SK-N-SH (cell line): ENCODE measurements around the gene KLHL25. TPM values are rescaled to one million over a fixed set of nuclear protein-coding genes. Genes with fewer than 3 reads are reported as not detected.

Source experiments
- CTCF ChIA-PET: fragments of 300-600, 350-600 bp; formaldehyde crosslinking; extraction: SDS; loops from one replicate; lab custom pipeline; 2021; lab: Yijun Ruan, JAX
- POLR2A ChIA-PET: fragments of 350-600 bp; sonication (Branson Sonifier 250); formaldehyde crosslinking; extraction: SDS; loops from one replicate; lab custom pipeline; 2020; ENCODE audit warnings: antibody characterized with exemption, inconsistent platforms; lab: Yijun Ruan, JAX
- DNase-seq: peaks from one replicate; pipeline ENCODE4 v3.0.0; 2012
- H2AFZ ChIP-seq: fragments of 200-600 bp; sonication (generic); 2 replicates; pipeline ENCODE4 v1.8.1; 2016; ENCODE audit warnings: antibody characterized with exemption, mild to moderate bottlenecking, low read depth
- H3F3A ChIP-seq: fragments of 200-600 bp; sonication (generic); replicated peaks from 2 replicates; pipeline ENCODE3; 2016; ENCODE audit warnings: antibody characterized with exemption, mild to moderate bottlenecking; ENCODE audit not compliant: insufficient read depth
- H3K27ac ChIP-seq, 2 experiments: fragments of 200-500 bp in 1 of 2; fragments of 200-600 bp in 1 of 2; sonication (Bioruptor generic) in 1 of 2; sonication (generic), shearing (Covaris generic) in 1 of 2; 2 replicates each; pipeline versions ENCODE4 v1.5.1 to v1.6.1; 2014 to 2016; ENCODE audit warnings: low read depth in 2 of 2, inconsistent platforms in 1 of 2, low read length in 1 of 2, mild to moderate bottlenecking in 1 of 2, mixed read lengths in 1 of 2
- H3K27me3 ChIP-seq: fragments of 200-600 bp; sonication (generic), shearing (Covaris generic); 2 replicates; pipeline ENCODE4 v1.6.1; 2016; ENCODE audit warnings: mixed run types; ENCODE audit not compliant: insufficient read depth
- H3K36me3 ChIP-seq, 2 experiments: fragments of 200-500 bp in 1 of 2; fragments of 200-600 bp in 1 of 2; sonication (Bioruptor generic) in 1 of 2; sonication (generic) in 1 of 2; replicated peaks in 1 of 2; 2 replicates each; pipeline versions ENCODE3 to v1.5.1; 2014 to 2016; ENCODE audit warnings: low read length in 1 of 2, mild to moderate bottlenecking in 1 of 2; ENCODE audit not compliant: insufficient read depth in 2 of 2, control insufficient read depth in 1 of 2
- H3K4me1 ChIP-seq, 2 experiments: fragments of 200-500 bp in 1 of 2; fragments of 200-600 bp in 1 of 2; sonication (Bioruptor generic) in 1 of 2; sonication (generic), shearing (Covaris generic) in 1 of 2; 2 replicates each; pipeline versions ENCODE4 v1.5.1 to v1.6.1; 2014 to 2016; ENCODE audit warnings: low read depth in 1 of 2, low read length in 1 of 2, mixed run types in 1 of 2; ENCODE audit not compliant: insufficient read depth in 2 of 2, control insufficient read depth in 1 of 2
- H3K4me2 ChIP-seq: fragments of 200-600 bp; sonication (generic), shearing (Covaris generic); 2 replicates; pipeline ENCODE4 v1.6.1; 2017; ENCODE audit warnings: mixed run types
- H3K4me3 ChIP-seq, 2 experiments: fragments of 200-500 bp in 1 of 2; fragments of 200-600 bp in 1 of 2; sonication (Bioruptor generic) in 1 of 2; sonication (generic), shearing (Covaris generic) in 1 of 2; 2 replicates each; pipeline versions ENCODE4 v1.5.1 to v1.8.1; 2014 to 2016; ENCODE audit warnings: low read depth in 2 of 2, inconsistent platforms in 1 of 2, low read length in 1 of 2, mild to moderate bottlenecking in 1 of 2, mixed read lengths in 1 of 2, moderate library complexity in 1 of 2
- H3K79me2 ChIP-seq: fragments of 200-600 bp; sonication (generic); 2 replicates; pipeline ENCODE4 v1.8.1; 2017; ENCODE audit warnings: mild to moderate bottlenecking; ENCODE audit not compliant: insufficient read depth
- H3K9ac ChIP-seq: fragments of 200-600 bp; sonication (generic); 2 replicates; pipeline ENCODE4 v1.6.1; 2017; ENCODE audit warnings: mixed run types
- H3K9me2 ChIP-seq: fragments of 200-600 bp; sonication (generic); 2 replicates; pipeline ENCODE4 v1.6.1; 2017; ENCODE audit warnings: mixed run types
- H3K9me3 ChIP-seq: fragments of 200-600 bp; sonication (generic); 2 replicates; pipeline ENCODE4 v1.6.1; 2017; ENCODE audit warnings: mixed run types, mild to moderate bottlenecking, moderate library complexity
- H4K20me1 ChIP-seq: fragments of 200-600 bp; sonication (generic); 2 replicates; pipeline ENCODE4 v1.6.1; 2017; ENCODE audit warnings: mild to moderate bottlenecking, mixed run types; ENCODE audit not compliant: insufficient read depth
- CHD2 ChIP-seq: fragments of 150-350 bp; IDR thresholded peaks from 2 replicates; pipeline ENCODE4 v1.6.1; 2018; ENCODE audit warnings: low read length; ENCODE audit not compliant: partially characterized antibody
- ELF1 ChIP-seq: IDR thresholded peaks from 2 replicates; pipeline ENCODE4 v1.4.0; 2012
- EP300 ChIP-seq, 2 experiments: IDR thresholded peaks; 2 replicates each; pipeline versions ENCODE4 v1.4.0 to v1.6.1; 2012; ENCODE audit warnings: borderline replicate concordance in 1 of 2, low read depth in 1 of 2, low read length in 1 of 2
- FOSL2 ChIP-seq: IDR thresholded peaks from 2 replicates; pipeline ENCODE4 v1.4.0; 2012; ENCODE audit warnings: low read depth, mild to moderate bottlenecking, moderate library complexity, borderline replicate concordance
- FOXM1 ChIP-seq: IDR thresholded peaks from 2 replicates; pipeline ENCODE4 v1.4.0; 2012; ENCODE audit warnings: low read depth, mild to moderate bottlenecking
- GABPA ChIP-seq: IDR thresholded peaks from 2 replicates; pipeline ENCODE4 v1.4.0; 2012; ENCODE audit warnings: low read depth, mild to moderate bottlenecking
- GATA2 ChIP-seq: sonication (generic); formaldehyde crosslinking; IDR thresholded peaks from 2 replicates; pipeline ENCODE4 v1.5.0; 2020; ENCODE audit warnings: mild to moderate bottlenecking, missing genetic modification reagents
- JUND ChIP-seq: IDR thresholded peaks from 2 replicates; pipeline ENCODE4 v1.4.0; 2012
- MEF2A ChIP-seq: IDR thresholded peaks from 2 replicates; pipeline ENCODE4 v1.4.0; 2012; ENCODE audit warnings: low read depth, borderline replicate concordance
- NRF1 ChIP-seq: IDR thresholded peaks from 2 replicates; pipeline ENCODE4 v1.6.1; 2012; ENCODE audit warnings: low read depth, mild to moderate bottlenecking, low read length
- RAD21 ChIP-seq: IDR thresholded peaks from 2 replicates; pipeline ENCODE4 v1.6.1; 2012; ENCODE audit warnings: mild to moderate bottlenecking, low read length
- REST ChIP-seq: IDR thresholded peaks from 2 replicates; pipeline ENCODE4 v1.6.1; 2012; ENCODE audit warnings: mild to moderate bottlenecking, low read depth, low read length, moderate library complexity
- RFX5 ChIP-seq: IDR thresholded peaks from 2 replicates; pipeline ENCODE4 v1.6.1; 2012; ENCODE audit warnings: mild to moderate bottlenecking, improper control_type of control experiment, low read length
- RXRA ChIP-seq: IDR thresholded peaks from 2 replicates; pipeline ENCODE4 v1.4.0; 2012; ENCODE audit warnings: low read depth, mild to moderate bottlenecking, borderline replicate concordance
- SMC3 ChIP-seq: IDR thresholded peaks from 2 replicates; pipeline ENCODE4 v1.6.1; 2012; ENCODE audit warnings: low read depth, low read length, improper control_type of control experiment
- YY1 ChIP-seq: IDR thresholded peaks from 2 replicates; pipeline ENCODE4 v1.4.0; 2012; ENCODE audit warnings: low read depth, mild to moderate bottlenecking
- WGBS: methylation state at CpG from one replicate; pipeline ENCODE4 v1.1.6; 2017; ENCODE audit warnings: low lambda C conversion rate; 5-methylcytosine and 5-hydroxymethylcytosine counted together
- polyA plus RNA-seq, 3 experiments: library from polyadenylated mRNA; depleted of rRNA; stranded (reverse); fragments of >200 nt; gene quantifications; 2 replicates each; pipeline ENCODE4 v1.2.3, GENCODE V29; 2012

KLHL25 gene
- polyA plus RNA-seq, 1 of the 3 experiments (the other 2 are of a cell fraction) = 4.5 TPM

GRCh38 chr15:85758655-85758978, 36.1 kb downstream of the KLHL25 start:
- TF ChIP-seq RFX5 = no peak
- no peak for TF ChIP-seq YY1
- TF ChIP-seq RAD21 = no peak
- no peak for TF ChIP-seq FOSL2
- no peak for TF ChIP-seq EP300 (IDR thresholded peaks at IDR 0.05; ENCODE audit: borderline replicate concordance in 1 of 2, low read depth in 1 of 2, low read length in 1 of 2)
- TF ChIP-seq RXRA = no peak
- no peak for TF ChIP-seq MEF2A
- TF ChIP-seq SMC3 = no peak
- TF ChIP-seq JUND = no peak
- no peak for TF ChIP-seq NRF1
- no peak for TF ChIP-seq GATA2 (CRISPR knock-in tag)
- TF ChIP-seq REST = no peak
- no peak for TF ChIP-seq CHD2
- TF ChIP-seq GABPA = no peak
- TF ChIP-seq FOXM1 = no peak
- TF ChIP-seq ELF1 = no peak
- Histone ChIP-seq H3K9ac (no peak overlapping the region), H3F3A (no peaks in the 10 kb centered on the region), H3K4me2 (no peak overlapping the region), H3K4me1 (peaks cover 0 to 52% of the 10 kb centered on the region in 2 experiments; a peak in 1 of 4 replicates), H3K4me3 (no peak overlapping the region), H2AFZ (no peak overlapping the region), H3K79me2 (no peaks in the 10 kb centered on the region), H3K36me3 (peaks cover 0 to 12% of the 10 kb centered on the region in 2 experiments), H3K9me2 (no peaks in the 10 kb centered on the region), H3K27me3 (no peaks in the 10 kb centered on the region), H3K9me3 (no peaks in the 10 kb centered on the region), H4K20me1 (no peaks in the 10 kb centered on the region), H3K27ac (no peak overlapping the region)
- no peak for DNase-seq
- ChIA-PET CTCF (interaction anchor here (1.7 to 2.5 kb wide), 2 partner anchors 12 to 73 kb away, joined by 4 to 8 read pairs; no protein-coding TSS in a partner anchor), POLR2A (no interaction called here)
- 95% methylated on average over 14 of the region's 21 CpGs for WGBS
